Measurements from ENCODE around the gene SKIC8. TPM values are rescaled to one million over a fixed set of nuclear protein-coding genes. Genes with fewer than 3 reads are reported as not detected.
A peak's percentile ranks its signal among the peaks of the same experiment; 100 is the strongest.

Gene SKIC8
- 10 to 100 TPM; 45.9 to 68.0 (median 58.6) TPM for polyA plus RNA-seq
- long read RNA-seq, donor 1 = 0 reads
- long read RNA-seq, donor 2, transcript WDR61-201 (11 exons, 1,387 nt) = major isoform, 8 of 13 reads
- long read RNA-seq, donor 2, partial matches to known transcripts = 0 of 13 reads
- long read RNA-seq, donor 2, other reads (novel, unspliced or antisense) = 0 of 13 reads
- long read RNA-seq, donor 3, transcript WDR61-201 (11 exons, 1,387 nt) = major isoform, 18 of 37 reads
- long read RNA-seq, donor 3, transcript WDR61-210 (1 exons, 3,629 nt) = minor isoform, 10 of 37 reads
- long read RNA-seq, donor 3, partial matches to known transcripts = 5 of 37 reads
- long read RNA-seq, donor 3, other reads (novel, unspliced or antisense) = 0 of 37 reads
- long read RNA-seq, donor 4, partial matches to known transcripts = 0 of 3 reads
- long read RNA-seq, donor 4, other reads (novel, unspliced or antisense) = 0 of 3 reads
- long read RNA-seq, donor 5, transcript WDR61-210 (1 exons, 3,629 nt) = major isoform, 6 of 15 reads
- long read RNA-seq, donor 5, transcript WDR61-203 (2 exons, 927 nt) = minor isoform, 5 of 15 reads
- long read RNA-seq, donor 5, partial matches to known transcripts = 0 of 15 reads
- long read RNA-seq, donor 5, other reads (novel, unspliced or antisense) = 0 of 15 reads
- long read RNA-seq, donor 6, transcript WDR61-201 (11 exons, 1,387 nt) = major isoform, 16 of 19 reads
- long read RNA-seq, donor 6, partial matches to known transcripts = 0 of 19 reads
- long read RNA-seq, donor 6, other reads (novel, unspliced or antisense) = 0 of 19 reads
- long read RNA-seq, donor 7, transcript WDR61-201 (11 exons, 1,387 nt) = major isoform, 31 of 47 reads
- long read RNA-seq, donor 7, transcript WDR61-210 (1 exons, 3,629 nt) = minor isoform, 10 of 47 reads
- long read RNA-seq, donor 7, partial matches to known transcripts = 6 of 47 reads
- long read RNA-seq, donor 7, other reads (novel, unspliced or antisense) = 0 of 47 reads
- long read RNA-seq, donor 8, partial matches to known transcripts = 0 of 4 reads
- long read RNA-seq, donor 8, other reads (novel, unspliced or antisense) = 0 of 4 reads
- long read RNA-seq, donor 9, transcript WDR61-201 (11 exons, 1,387 nt) = major isoform, 7 of 12 reads
- long read RNA-seq, donor 9, partial matches to known transcripts = 0 of 12 reads
- long read RNA-seq, donor 9, other reads (novel, unspliced or antisense) = 0 of 12 reads
- long read RNA-seq, donor 10, transcript WDR61-210 (1 exons, 3,629 nt) = minor isoform, 16 of 51 reads
- long read RNA-seq, donor 10, transcript WDR61-201 (11 exons, 1,387 nt) = major isoform, 31 of 51 reads
- long read RNA-seq, donor 10, partial matches to known transcripts = 0 of 51 reads
- long read RNA-seq, donor 10, other reads (novel, unspliced or antisense) = 0 of 51 reads

DNA sequence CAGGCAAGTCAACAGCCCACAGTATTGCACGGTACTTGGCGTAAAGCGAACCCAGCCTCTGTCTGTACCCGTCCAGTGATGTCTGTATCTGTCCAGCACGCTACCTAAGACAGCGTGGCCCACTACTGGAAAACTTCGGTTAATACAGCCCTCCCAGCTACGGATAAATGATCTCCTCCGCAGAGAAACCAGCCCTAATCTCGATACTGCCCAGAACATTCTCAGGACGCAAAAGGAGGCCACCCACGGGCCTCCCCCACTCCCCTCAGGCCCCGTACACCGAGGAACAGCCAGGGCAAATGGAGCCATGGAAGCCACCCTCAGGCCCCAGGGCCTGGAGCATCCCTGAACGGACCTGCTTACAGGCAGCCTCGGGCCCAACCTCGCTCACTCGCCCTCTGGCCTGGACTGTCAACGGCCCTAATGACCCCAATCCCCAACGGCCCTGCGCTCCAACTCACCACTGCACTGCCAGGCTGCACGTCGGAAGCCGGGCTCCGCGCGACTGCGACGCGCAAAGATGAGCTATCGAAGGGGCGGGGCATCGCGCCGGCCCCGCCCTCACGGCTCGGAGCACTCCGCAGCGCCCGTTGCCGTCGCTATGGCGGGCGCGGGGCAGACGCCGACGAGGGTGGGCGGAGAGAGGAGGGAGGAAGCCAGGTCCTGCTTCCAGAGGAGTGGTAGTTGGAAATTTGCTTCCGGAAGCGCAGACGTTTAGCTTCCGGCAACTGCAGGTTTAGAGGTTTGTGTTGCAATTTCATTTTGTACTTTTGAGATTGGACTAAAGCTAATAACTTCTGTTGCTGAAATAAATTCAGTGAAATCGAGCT lies at the start of gene SKIC8:
Gene SKIC8, minus strand, starts transcription at position 509 of the 830 bp plus-strand sequence. CDS start 3,923 bp downstream, outside the sequence.
- Histone ChIP-seq H3K36me3 (ENCODE audit: control insufficient read depth in 3 of 3, insufficient read depth in 2 of 3, low read depth in 1 of 3, low read length in 3 of 3) (peaks cover 0 to 2% (median 2%) of the 10 kb centered on the region in 3 donors), H3K9me3 (ENCODE audit: control insufficient read depth in 2 of 2, insufficient read depth in 1 of 2, low read depth in 1 of 2, low read length in 1 of 2) (no peaks in the 10 kb centered on the region), H3K27ac (ENCODE audit: low read depth in 1 of 3, low read length in 2 of 3) (peak within 1 kb of the TSS; percentile 25 to 89 (median 76)), H3K4me1 (ENCODE audit: control insufficient read depth in 3 of 3, insufficient read depth in 2 of 3, low read depth in 1 of 3, low read length in 2 of 3) (peaks cover 0 to 18% (median 0%) of the 10 kb centered on the region in 3 donors), H3K4me3 (ENCODE audit: low read depth in 1 of 3, low read length in 3 of 3) (peak within 1 kb of the TSS; percentile 62 to 96 (median 78)), H3K27me3 (ENCODE audit: control insufficient read depth in 3 of 3, insufficient read depth in 3 of 3, low read length in 3 of 3) (peaks cover 0 to 7% (median 0%) of the 10 kb centered on the region in 3 donors)
- FAIRE-seq = no peak
- WGBS, 3 donors = 0 to 1% (median 0%) methylated on average over 55 of the region's 55 CpGs
- DNase-seq = peak; percentile 95 to 98

DNA sequence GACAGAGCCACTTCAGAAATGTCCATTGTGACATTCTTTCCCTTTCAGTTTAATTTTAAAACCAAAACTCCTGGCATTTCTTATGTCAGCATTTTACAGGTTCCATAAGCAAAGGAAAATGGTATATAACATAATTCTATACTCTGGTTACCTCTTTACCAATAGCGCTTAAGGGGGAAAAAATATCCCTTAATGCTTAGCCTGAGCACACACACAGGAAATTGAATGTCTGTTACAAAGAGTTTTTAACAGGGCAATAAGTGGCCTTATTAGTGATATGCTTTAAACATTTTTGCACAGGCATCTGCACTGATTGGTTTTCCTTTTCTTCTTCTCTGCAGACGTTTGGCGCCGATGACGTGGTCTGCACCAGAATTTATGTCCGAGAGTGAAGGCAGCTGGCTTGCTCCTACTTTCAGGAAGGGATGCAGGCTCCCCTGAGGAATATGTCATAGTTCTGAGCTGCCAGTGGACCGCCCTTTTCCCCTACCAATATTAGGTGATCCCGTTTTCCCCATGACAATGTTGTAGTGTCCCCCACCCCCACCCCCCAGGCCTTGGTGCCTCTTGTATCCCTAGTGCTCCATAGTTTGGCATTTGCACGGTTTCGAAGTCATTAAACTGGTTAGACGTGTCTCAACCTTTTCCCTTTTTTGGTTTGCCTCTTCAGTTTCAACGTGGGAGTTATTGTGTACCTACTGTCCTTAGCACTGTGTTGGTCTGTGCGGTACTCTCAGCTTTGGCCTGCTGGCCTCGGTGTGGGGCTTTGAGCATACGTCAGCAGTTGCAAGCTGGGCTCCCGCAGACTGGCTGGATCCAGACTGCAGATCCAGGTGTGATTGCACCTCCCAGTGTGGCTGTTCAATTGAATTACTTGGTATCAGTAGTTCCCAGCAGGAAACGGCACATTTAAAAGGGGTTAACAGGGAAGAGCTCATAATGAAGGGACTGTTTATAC lies 48.5 kb upstream of the SKIC8 start:
- H3K36me3 ChIP-seq (ENCODE audit: control insufficient read depth in 3 of 3, insufficient read depth in 2 of 3, low read depth in 1 of 3, low read length in 3 of 3) = no peaks in the 10 kb centered on the region
- no peak overlapping the region for H3K27ac ChIP-seq (ENCODE audit: low read depth in 1 of 3, low read length in 2 of 3)
- 64 to 74% (median 74%) methylated on average over 17 of the region's 17 CpGs for WGBS, 3 donors
- H3K9me3 ChIP-seq (ENCODE audit: control insufficient read depth in 2 of 2, insufficient read depth in 1 of 2, low read depth in 1 of 2, low read length in 1 of 2) = no peaks in the 10 kb centered on the region
- H3K4me3 ChIP-seq (ENCODE audit: low read depth in 1 of 3, low read length in 3 of 3) = no peak overlapping the region
- DNase-seq (no peak), FAIRE-seq (no peak)
- H3K4me1 ChIP-seq (ENCODE audit: control insufficient read depth in 3 of 3, insufficient read depth in 2 of 3, low read depth in 1 of 3, low read length in 2 of 3) = no peaks in the 10 kb centered on the region
- peaks cover 0 to 9% (median 2%) of the 10 kb centered on the region in 3 donors for H3K27me3 ChIP-seq (ENCODE audit: control insufficient read depth in 3 of 3, insufficient read depth in 3 of 3, low read length in 3 of 3)

GRCh38 chr15:78345396-78346125 lies 46.2 kb upstream of the SKIC8 start:
- DNase-seq (no peak), FAIRE-seq (no peak)
- H3K4me3 ChIP-seq (ENCODE audit: low read depth in 1 of 3, low read length in 3 of 3) = no peak overlapping the region
- no peak overlapping the region for H3K27ac ChIP-seq (ENCODE audit: low read depth in 1 of 3, low read length in 2 of 3)
- H3K9me3 ChIP-seq (ENCODE audit: control insufficient read depth in 2 of 2, insufficient read depth in 1 of 2, low read depth in 1 of 2, low read length in 1 of 2) = no peaks in the 10 kb centered on the region
- 82 to 86% (median 86%) methylated on average over 9 of the region's 9 CpGs for WGBS, 3 donors
- peaks cover 0 to 9% (median 0%) of the 10 kb centered on the region in 3 donors for H3K4me1 ChIP-seq (ENCODE audit: control insufficient read depth in 3 of 3, insufficient read depth in 2 of 3, low read depth in 1 of 3, low read length in 2 of 3)
- H3K27me3 ChIP-seq (ENCODE audit: control insufficient read depth in 3 of 3, insufficient read depth in 3 of 3, low read length in 3 of 3) = peaks cover 6 to 31% (median 11%) of the 10 kb centered on the region in 3 donors
- H3K36me3 ChIP-seq (ENCODE audit: control insufficient read depth in 3 of 3, insufficient read depth in 2 of 3, low read depth in 1 of 3, low read length in 3 of 3) = no peaks in the 10 kb centered on the region

- peaks cover 18 to 52% (median 21%) of the 10 kb centered on the region in 3 donors for H3K27me3 ChIP-seq (ENCODE audit: control insufficient read depth in 3 of 3, insufficient read depth in 3 of 3, low read length in 3 of 3)
- WGBS, 3 donors = 75 to 86% (median 85%) methylated on average over 12 of the region's 12 CpGs
Measured at GRCh38 chr15:78343276-78344060, 44.1 kb upstream of the SKIC8 start.

DNA sequence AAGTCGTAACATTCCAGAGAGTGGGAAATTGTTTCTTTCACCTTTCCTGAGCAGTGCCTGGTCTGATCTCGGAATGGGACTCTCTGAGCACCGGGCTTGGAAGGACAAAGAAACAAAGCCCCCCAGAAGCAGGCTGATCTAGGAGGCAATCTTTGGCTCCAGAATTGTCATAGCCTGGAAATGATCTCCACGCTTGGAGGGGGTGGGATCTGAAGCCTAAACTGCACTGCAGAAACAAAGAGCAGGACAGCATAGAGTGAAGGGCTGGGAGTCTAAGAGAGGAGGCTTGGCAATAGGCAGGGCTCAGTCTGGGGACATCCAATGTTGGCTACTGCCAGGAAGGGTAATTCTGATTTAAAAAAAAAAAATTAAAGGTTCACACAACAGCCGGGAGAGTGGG lies 42.6 kb upstream of the SKIC8 start:
- Histone ChIP-seq H3K27ac (ENCODE audit: low read depth in 1 of 3, low read length in 2 of 3) (no peak overlapping the region), H3K27me3 (ENCODE audit: control insufficient read depth in 3 of 3, insufficient read depth in 3 of 3, low read length in 3 of 3) (peaks cover 18 to 67% (median 27%) of the 10 kb centered on the region in 3 donors), H3K4me1 (ENCODE audit: control insufficient read depth in 3 of 3, insufficient read depth in 2 of 3, low read depth in 1 of 3, low read length in 2 of 3) (peaks cover 0 to 12% (median 0%) of the 10 kb centered on the region in 3 donors), H3K36me3 (ENCODE audit: control insufficient read depth in 3 of 3, insufficient read depth in 2 of 3, low read depth in 1 of 3, low read length in 3 of 3) (no peaks in the 10 kb centered on the region), H3K9me3 (ENCODE audit: control insufficient read depth in 2 of 2, insufficient read depth in 1 of 2, low read depth in 1 of 2, low read length in 1 of 2) (no peaks in the 10 kb centered on the region), H3K4me3 (ENCODE audit: low read depth in 1 of 3, low read length in 3 of 3) (no peak overlapping the region)
- DNase-seq (no peak), FAIRE-seq (no peak)
- WGBS, 3 donors = 47 to 66% (median 62%) methylated on average over 5 of the region's 5 CpGs

More at GRCh38 chr15:78343276-78344060, 44.1 kb upstream of the SKIC8 start:
- Histone ChIP-seq H3K27ac (ENCODE audit: low read depth in 1 of 3, low read length in 2 of 3) (no peak overlapping the region), H3K36me3 (ENCODE audit: control insufficient read depth in 3 of 3, insufficient read depth in 2 of 3, low read depth in 1 of 3, low read length in 3 of 3) (no peaks in the 10 kb centered on the region), H3K4me3 (ENCODE audit: low read depth in 1 of 3, low read length in 3 of 3) (no peak overlapping the region), H3K9me3 (ENCODE audit: control insufficient read depth in 2 of 2, insufficient read depth in 1 of 2, low read depth in 1 of 2, low read length in 1 of 2) (no peaks in the 10 kb centered on the region), H3K4me1 (ENCODE audit: control insufficient read depth in 3 of 3, insufficient read depth in 2 of 3, low read depth in 1 of 3, low read length in 2 of 3) (peaks cover 0 to 12% (median 0%) of the 10 kb centered on the region in 3 donors)
- FAIRE-seq = no peak
- no peak for DNase-seq
